ENCODE data around the gene SH3GLB2. TPM values are rescaled to one million over a fixed set of nuclear protein-coding genes. Genes with fewer than 3 reads are reported as not detected.
A peak's percentile ranks its signal among the peaks of the same experiment; 100 is the strongest.

Gene SH3GLB2
- total and polyA plus RNA-seq, 7 experiments from 2014 or later: 22.5 to 106 (median 82.5) TPM

- ATAC-seq: no peak
- peak overlapping the region in 4 of 9 donors; percentile 44 to 79 (median 64) for H3K27ac Mint-ChIP-seq
- POLR2A ChIA-PET: interaction anchor here (0.5 kb wide), 1 partner anchor 56 kb away, joined by 3 read pairs; no protein-coding TSS in a partner anchor
Measured at GRCh38 chr9:128999581-129000206, 28.4 kb downstream of the SH3GLB2 start.

GRCh38 chr9:128998462-128998861, 29.7 kb downstream of the SH3GLB2 start:
- peaks cover 20 to 94% (median 54%) of the 10 kb centered on the region in 3 experiments for H3K36me3 ChIP-seq (ENCODE audit: control insufficient read depth in 2 of 3, insufficient read depth in 3 of 3, low read length in 3 of 3)
- H3K4me1 ChIP-seq (ENCODE audit: control insufficient read depth in 2 of 2, insufficient read depth in 2 of 2, low read length in 2 of 2): peaks cover 0 to 6% of the 10 kb centered on the region in 2 donors
- ATAC-seq (no peak), DNase-seq (no peak)
- no peak overlapping the region for H3K4me3 ChIP-seq (ENCODE audit: low read length)
- H3K36me3 Mint-ChIP-seq: peaks cover 13 to 74% (median 39%) of the 10 kb centered on the region in 5 donors
- H3K27me3 Mint-ChIP-seq: no peaks in the 10 kb centered on the region
- peaks cover 16 to 32% (median 21%) of the 10 kb centered on the region in 7 donors for H3K4me1 Mint-ChIP-seq
- peaks cover 0 to 1% (median 0%) of the 10 kb centered on the region in 11 donors for H3K9me3 Mint-ChIP-seq
- H3K4me3 Mint-ChIP-seq: no peak overlapping the region
- no peaks in the 10 kb centered on the region for H3K9me3 ChIP-seq (ENCODE audit: control insufficient read depth in 2 of 3, low read length in 3 of 3)
- H3K27ac Mint-ChIP-seq: peak overlapping the region in 2 of 9 donors; percentile 28 to 62
- ChIA-PET CTCF (no interaction called here), POLR2A (interaction anchor here (0.6 kb wide), 1 partner anchor 95 kb away, joined by 3 read pairs; no protein-coding TSS in a partner anchor)
- H3K27me3 ChIP-seq (ENCODE audit: control insufficient read depth in 2 of 2, insufficient read depth in 2 of 2, low read length in 2 of 2): no peaks in the 10 kb centered on the region
- H3K27ac ChIP-seq (ENCODE audit: low read depth, low read length): no peak overlapping the region
- intact Hi-C loops (cut with micrococcal nuclease): no loop called here

More at GRCh38 chr9:128999581-129000206, 28.4 kb downstream of the SH3GLB2 start:
- Mint-ChIP-seq H3K27me3 (no peaks in the 10 kb centered on the region), H3K4me3 (peak overlapping the region in 1 of 10 donors; percentile 8), H3K9me3 (peaks cover 0 to 1% (median 0%) of the 10 kb centered on the region in 11 donors), H3K36me3 (peaks cover 13 to 62% (median 39%) of the 10 kb centered on the region in 5 donors), H3K4me1 (peaks cover 11 to 30% (median 20%) of the 10 kb centered on the region in 7 donors)
- Histone ChIP-seq H3K36me3 (ENCODE audit: control insufficient read depth in 2 of 3, insufficient read depth in 3 of 3, low read length in 3 of 3) (peaks cover 15 to 88% (median 52%) of the 10 kb centered on the region in 3 experiments), H3K4me3 (ENCODE audit: low read length) (no peak overlapping the region), H3K27me3 (ENCODE audit: control insufficient read depth in 2 of 2, insufficient read depth in 2 of 2, low read length in 2 of 2) (no peaks in the 10 kb centered on the region), H3K27ac (ENCODE audit: low read depth, low read length) (peak overlapping the region; percentile 12), H3K4me1 (ENCODE audit: control insufficient read depth in 2 of 2, insufficient read depth in 2 of 2, low read length in 2 of 2) (peaks cover 0 to 6% of the 10 kb centered on the region in 2 donors), H3K9me3 (ENCODE audit: control insufficient read depth in 2 of 3, low read length in 3 of 3) (no peaks in the 10 kb centered on the region)
- no peak for DNase-seq
- CTCF ChIA-PET: interaction anchor here (0.6 kb wide), 1 partner anchor 182 kb away, joined by 5 read pairs; no protein-coding TSS in a partner anchor
- intact Hi-C loops (cut with micrococcal nuclease): no loop called here

GRCh38 chr9:128995791-128996190, 32.3 kb downstream of the SH3GLB2 start:
- Mint-ChIP-seq H3K27me3 (no peaks in the 10 kb centered on the region), H3K36me3 (peaks cover 17 to 64% (median 37%) of the 10 kb centered on the region in 5 donors), H3K4me3 (no peak overlapping the region), H3K4me1 (peaks cover 16 to 32% (median 23%) of the 10 kb centered on the region in 7 donors), H3K27ac (peak overlapping the region in 7 of 9 donors; percentile 21 to 86 (median 67)), H3K9me3 (peaks cover 0 to 1% (median 0%) of the 10 kb centered on the region in 11 donors)
- no peak overlapping the region for H3K4me3 ChIP-seq (ENCODE audit: low read length)
- peak overlapping the region; percentile 6 for H3K27ac ChIP-seq (ENCODE audit: low read depth, low read length)
- ATAC-seq (peak; percentile 31), DNase-seq (peak in 2 of 9 donors; percentile 16)
- no peaks in the 10 kb centered on the region for H3K9me3 ChIP-seq (ENCODE audit: control insufficient read depth in 2 of 3, low read length in 3 of 3)
- H3K36me3 ChIP-seq (ENCODE audit: control insufficient read depth in 2 of 3, insufficient read depth in 3 of 3, low read length in 3 of 3): peaks cover 19 to 91% (median 38%) of the 10 kb centered on the region in 3 experiments
- intact Hi-C loops (cut with micrococcal nuclease): no loop called here
- ChIA-PET CTCF (interaction anchor here (1.3 kb wide), 1 partner anchor 12 kb away, joined by 4 read pairs; no protein-coding TSS in a partner anchor), POLR2A (no interaction called here)
- H3K4me1 ChIP-seq (ENCODE audit: control insufficient read depth in 2 of 2, insufficient read depth in 2 of 2, low read length in 2 of 2): peaks cover 0 to 6% of the 10 kb centered on the region in 2 donors
- H3K27me3 ChIP-seq (ENCODE audit: control insufficient read depth in 2 of 2, insufficient read depth in 2 of 2, low read length in 2 of 2): no peaks in the 10 kb centered on the region

- Histone ChIP-seq H3K9me3 (ENCODE audit: control insufficient read depth in 2 of 3, low read length in 3 of 3) (no peaks in the 10 kb centered on the region), H3K27me3 (ENCODE audit: control insufficient read depth in 2 of 2, insufficient read depth in 2 of 2, low read length in 2 of 2) (no peaks in the 10 kb centered on the region), H3K4me1 (ENCODE audit: control insufficient read depth in 2 of 2, insufficient read depth in 2 of 2, low read length in 2 of 2) (peaks cover 0 to 6% of the 10 kb centered on the region in 2 donors), H3K36me3 (ENCODE audit: control insufficient read depth in 2 of 3, insufficient read depth in 3 of 3, low read length in 3 of 3) (peaks cover 19 to 92% (median 26%) of the 10 kb centered on the region in 3 experiments), H3K27ac (ENCODE audit: low read depth, low read length) (no peak overlapping the region), H3K4me3 (ENCODE audit: low read length) (no peak overlapping the region)
- H3K9me3 Mint-ChIP-seq: no peaks in the 10 kb centered on the region
- ATAC-seq (no peak), DNase-seq (no peak)
- H3K36me3 Mint-ChIP-seq: peaks cover 21 to 55% (median 38%) of the 10 kb centered on the region in 5 donors
- H3K4me3 Mint-ChIP-seq: no peak overlapping the region
- intact Hi-C loops (cut with micrococcal nuclease): no loop called here
- H3K27ac Mint-ChIP-seq: peak overlapping the region in 3 of 9 donors; percentile 4 to 28 (median 6)
- POLR2A ChIA-PET: no interaction called here
- CTCF ChIA-PET: interaction anchor here (0.6 kb wide), 1 partner anchor 568 kb away, joined by 3 read pairs; no protein-coding TSS in a partner anchor
- H3K27me3 Mint-ChIP-seq: no peaks in the 10 kb centered on the region
- peaks cover 16 to 27% (median 21%) of the 10 kb centered on the region in 7 donors for H3K4me1 Mint-ChIP-seq
Measured at GRCh38 chr9:128992995-128993394, 35.1 kb downstream of the SH3GLB2 start.

GRCh38 chr9:128987805-128988204, 40.3 kb downstream of the SH3GLB2 start:
- H3K4me1 Mint-ChIP-seq: peaks cover 0 to 3% (median 0%) of the 10 kb centered on the region in 7 donors
- DNase-seq: no peak
- no peak overlapping the region for H3K4me3 ChIP-seq (ENCODE audit: low read length)
- H3K36me3 Mint-ChIP-seq: peaks cover 14 to 58% (median 32%) of the 10 kb centered on the region in 5 donors
- H3K36me3 ChIP-seq (ENCODE audit: control insufficient read depth in 2 of 3, insufficient read depth in 3 of 3, low read length in 3 of 3): peaks cover 10 to 94% (median 30%) of the 10 kb centered on the region in 3 experiments
- no peak overlapping the region for H3K27ac Mint-ChIP-seq
- H3K27me3 Mint-ChIP-seq: no peaks in the 10 kb centered on the region
- no peak overlapping the region for H3K27ac ChIP-seq (ENCODE audit: low read depth, low read length)
- ChIA-PET CTCF (no interaction called here), POLR2A (interaction anchor here (1.2 kb wide), 1 partner anchor 9 kb away, joined by 5 read pairs; no protein-coding TSS in a partner anchor)
- H3K9me3 Mint-ChIP-seq: no peaks in the 10 kb centered on the region
- H3K4me3 Mint-ChIP-seq: no peak overlapping the region
- H3K4me1 ChIP-seq (ENCODE audit: control insufficient read depth in 2 of 2, insufficient read depth in 2 of 2, low read length in 2 of 2): no peaks in the 10 kb centered on the region
- H3K27me3 ChIP-seq (ENCODE audit: control insufficient read depth in 2 of 2, insufficient read depth in 2 of 2, low read length in 2 of 2): no peaks in the 10 kb centered on the region
- no peak for ATAC-seq
- intact Hi-C loops (cut with micrococcal nuclease): no loop called here
- H3K9me3 ChIP-seq (ENCODE audit: control insufficient read depth in 2 of 3, low read length in 3 of 3): no peaks in the 10 kb centered on the region

- H3K9me3 ChIP-seq (ENCODE audit: control insufficient read depth in 2 of 3, low read length in 3 of 3): no peaks in the 10 kb centered on the region
- Mint-ChIP-seq H3K9me3 (no peaks in the 10 kb centered on the region), H3K4me1 (peaks cover 0 to 1% (median 0%) of the 10 kb centered on the region in 7 donors), H3K27me3 (no peaks in the 10 kb centered on the region), H3K4me3 (no peak overlapping the region), H3K36me3 (peaks cover 14 to 63% (median 35%) of the 10 kb centered on the region in 5 donors), H3K27ac (no peak overlapping the region)
- no peak for ATAC-seq
- H3K4me1 ChIP-seq (ENCODE audit: control insufficient read depth in 2 of 2, insufficient read depth in 2 of 2, low read length in 2 of 2): no peaks in the 10 kb centered on the region
- DNase-seq: no peak
- intact Hi-C loops (cut with micrococcal nuclease): no loop called here
- no peaks in the 10 kb centered on the region for H3K27me3 ChIP-seq (ENCODE audit: control insufficient read depth in 2 of 2, insufficient read depth in 2 of 2, low read length in 2 of 2)
- no peak overlapping the region for H3K27ac ChIP-seq (ENCODE audit: low read depth, low read length)
- peaks cover 18 to 95% (median 30%) of the 10 kb centered on the region in 3 experiments for H3K36me3 ChIP-seq (ENCODE audit: control insufficient read depth in 2 of 3, insufficient read depth in 3 of 3, low read length in 3 of 3)
- ChIA-PET CTCF (interaction anchor here (0.5 to 0.7 kb wide), 2 partner anchors 115 to 1124 kb away, joined by 4 to 5 read pairs; no protein-coding TSS in a partner anchor), POLR2A (interaction anchor here (1.2 kb wide), 1 partner anchor 10 kb away, joined by 5 read pairs; no protein-coding TSS in a partner anchor)
- H3K4me3 ChIP-seq (ENCODE audit: low read length): no peak overlapping the region
Measured at GRCh38 chr9:128986671-128987070, 41.5 kb downstream of the SH3GLB2 start.

Data from naive thymus-derived CD4-positive, alpha-beta T cell (primary cell).